Measurements from ENCODE around the gene VTI1B. TPM values are rescaled to one million over a fixed set of nuclear protein-coding genes. Genes with fewer than 3 reads are reported as not detected.
"Not testable (repeated sequence)": the region's sequence is repeated elsewhere in the genome, so short reads cannot be mapped to it uniquely, and the experiment has no call there.

The VTI1B gene
- total RNA-seq: 10 to 100 TPM; 41.2 to 48.1 TPM
- 32.0 to 72.3 reads per million in 2 donors for total RNA-seq

GRCh38 chr14:67674480-67675218 lies at the start of gene VTI1B:
Gene VTI1B (minus strand): TSS chr14:67674632. CDS start chr14:67674489, 143 bp downstream.
- H3K4me1 Mint-ChIP-seq: peaks cover 33% of the 10 kb centered on the region
- no peaks in the 10 kb centered on the region for H3K27me3 Mint-ChIP-seq
- peak; percentile 94 for ATAC-seq

GRCh38 chr14:67722293-67722692 lies 47.9 kb upstream of the VTI1B start:
- no peak for ATAC-seq
- no peak for DNase-seq
- H3K27ac Mint-ChIP-seq: no peak overlapping the region
- H3K9me3 ChIP-seq (ENCODE audit: control insufficient read depth, low read length, poor library complexity, severe bottlenecking): no peaks in the 10 kb centered on the region
- H3K36me3 Mint-ChIP-seq (ENCODE audit: low read depth): peaks cover 2% of the 10 kb centered on the region
- peaks cover 19% of the 10 kb centered on the region for H3K4me1 Mint-ChIP-seq
- peaks cover 58% of the 10 kb centered on the region for H3K27me3 Mint-ChIP-seq
- H3K4me3 Mint-ChIP-seq: peak overlapping the region; percentile 50

More at GRCh38 chr14:67674480-67675218, at the start of gene VTI1B:
- Mint-ChIP-seq H3K27ac (peak within 1 kb of the TSS; percentile 93), H3K36me3 (ENCODE audit: low read depth) (no peaks in the 10 kb centered on the region), H3K4me3 (peak within 1 kb of the TSS; percentile 95)
- peak; percentile 65 to 69 (median 68) for DNase-seq
- H3K9me3 ChIP-seq (ENCODE audit: control insufficient read depth, low read length, poor library complexity, severe bottlenecking): no peaks in the 10 kb centered on the region

DNA sequence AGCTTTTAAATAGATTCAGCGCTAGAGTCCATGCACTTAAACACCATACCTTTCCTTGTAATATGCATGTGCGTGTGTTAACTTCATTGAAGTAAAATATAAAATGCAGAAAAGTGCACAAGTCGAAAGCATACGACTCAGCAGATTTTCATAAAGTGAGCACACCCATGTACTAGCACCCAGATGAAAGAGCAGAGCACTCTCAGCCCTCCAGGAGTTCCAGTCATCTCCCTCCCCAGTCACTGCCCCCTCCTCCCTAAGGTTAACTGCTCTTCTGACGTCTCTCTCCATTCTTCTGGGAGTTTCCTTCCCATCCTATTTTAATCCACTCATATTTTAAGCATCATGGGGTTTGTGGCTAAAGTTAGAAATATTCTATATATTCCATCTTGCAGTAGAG lies 47.4 kb upstream of the VTI1B start:
- DNase-seq: no peak
- no peak for ATAC-seq
- Mint-ChIP-seq H3K27me3 (peaks cover 53% of the 10 kb centered on the region), H3K4me1 (peaks cover 19% of the 10 kb centered on the region), H3K36me3 (ENCODE audit: low read depth) (peaks cover under 1% of the 10 kb centered on the region), H3K4me3 (no peak overlapping the region), H3K27ac (no peak overlapping the region)
- H3K9me3 ChIP-seq (ENCODE audit: control insufficient read depth, low read length, poor library complexity, severe bottlenecking): no peaks in the 10 kb centered on the region

DNA sequence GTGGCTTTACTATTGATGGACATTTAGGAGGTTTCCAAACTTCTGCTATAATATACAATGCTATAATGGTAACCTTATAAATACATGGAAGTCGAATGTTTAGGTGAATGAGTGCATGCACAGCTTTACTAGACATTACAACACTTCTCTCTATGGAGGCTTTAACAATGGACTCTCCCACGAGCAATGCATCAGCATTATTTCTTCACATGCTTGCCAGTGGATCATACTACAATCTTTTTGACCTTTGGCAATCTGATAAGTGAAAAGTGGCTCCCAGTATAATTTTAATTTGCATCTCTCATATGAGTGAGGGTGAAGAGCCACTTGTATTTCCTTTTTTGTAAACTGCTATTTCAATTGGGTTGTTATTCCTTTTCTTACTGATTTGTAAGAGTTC lies 45.4 kb upstream of the VTI1B start:
- H3K4me1 Mint-ChIP-seq: peaks cover 19% of the 10 kb centered on the region
- DNase-seq: no peak
- peaks cover 42% of the 10 kb centered on the region for H3K27me3 Mint-ChIP-seq
- H3K4me3 Mint-ChIP-seq: no peak overlapping the region
- H3K27ac Mint-ChIP-seq: no peak overlapping the region
- ATAC-seq: no peak
- H3K9me3 ChIP-seq (ENCODE audit: control insufficient read depth, low read length, poor library complexity, severe bottlenecking): no peaks in the 10 kb centered on the region
- no peaks in the 10 kb centered on the region for H3K36me3 Mint-ChIP-seq (ENCODE audit: low read depth)

DNA sequence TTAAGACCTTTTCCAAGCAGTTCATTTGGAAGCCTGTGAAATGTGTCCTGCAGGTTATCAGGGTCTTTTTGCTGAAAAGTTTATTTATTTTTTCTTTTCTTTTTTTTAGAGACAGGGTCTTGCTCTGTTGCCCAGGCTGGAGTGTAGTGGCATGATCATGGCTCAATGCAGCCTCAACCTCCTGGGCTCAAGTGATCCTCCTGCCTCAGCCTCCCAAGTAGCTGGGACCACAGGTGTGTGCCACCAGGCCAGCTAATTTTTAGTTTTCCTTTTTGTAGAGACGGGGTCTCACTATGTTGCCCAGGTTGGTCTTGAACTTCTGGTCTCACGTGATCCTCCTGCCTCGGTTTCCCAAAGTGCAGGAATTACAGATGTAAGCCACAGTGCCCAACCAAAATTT lies 45.0 kb upstream of the VTI1B start:
- peaks cover 19% of the 10 kb centered on the region for H3K4me1 Mint-ChIP-seq
- not testable (repeated sequence) for ATAC-seq; H3K4me3 Mint-ChIP-seq; H3K36me3 Mint-ChIP-seq (ENCODE audit: low read depth); H3K9me3 ChIP-seq (ENCODE audit: control insufficient read depth, low read length, poor library complexity, severe bottlenecking); H3K27ac Mint-ChIP-seq; DNase-seq
- peaks cover 37% of the 10 kb centered on the region for H3K27me3 Mint-ChIP-seq

DNA sequence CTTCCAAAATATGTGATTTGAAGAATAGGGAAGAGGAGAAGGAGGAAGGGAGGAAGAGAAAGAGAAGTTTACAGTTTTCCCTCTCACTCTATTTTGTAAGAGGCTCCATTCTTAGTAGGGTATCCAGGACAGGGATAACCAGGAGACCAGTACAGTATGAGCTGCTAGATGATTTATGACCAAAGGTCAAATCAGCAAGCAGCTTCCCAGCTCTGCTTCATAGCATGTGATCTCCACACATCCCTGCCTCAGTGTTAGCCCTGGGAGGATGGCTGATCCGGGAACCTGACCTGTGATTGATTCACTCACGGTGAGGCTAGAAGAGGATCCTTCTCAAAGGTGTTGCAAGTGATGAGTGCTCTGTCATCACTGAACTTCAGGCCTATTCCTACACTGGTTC lies 43.8 kb upstream of the VTI1B start:
- Mint-ChIP-seq H3K27ac (no peak overlapping the region), H3K27me3 (peaks cover 26% of the 10 kb centered on the region)

DNA sequence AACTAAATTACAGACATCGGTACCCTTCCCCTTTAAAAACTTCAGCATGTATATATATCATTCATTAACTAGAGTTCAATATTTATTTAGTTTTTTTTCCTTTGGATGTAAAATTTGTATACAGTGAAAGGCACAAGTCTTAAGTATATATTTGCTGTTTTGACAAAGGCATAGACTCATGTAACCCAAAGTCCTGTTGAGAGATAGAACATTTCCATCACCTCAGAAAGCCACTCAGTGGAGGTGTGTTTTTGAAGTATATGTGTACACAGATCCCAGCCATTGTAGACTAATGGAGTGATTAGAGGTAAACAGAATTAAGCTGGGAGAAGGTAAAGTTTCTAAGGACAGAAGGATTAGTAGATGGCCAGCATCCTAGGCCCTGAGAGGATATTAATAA lies 42.6 kb upstream of the VTI1B start:
- Mint-ChIP-seq H3K27ac (no peak overlapping the region), H3K4me3 (no peak overlapping the region), H3K27me3 (peaks cover 14% of the 10 kb centered on the region), H3K4me1 (peaks cover 9% of the 10 kb centered on the region), H3K36me3 (ENCODE audit: low read depth) (no peaks in the 10 kb centered on the region)
- DNase-seq (no peak), ATAC-seq (no peak)
- no peaks in the 10 kb centered on the region for H3K9me3 ChIP-seq (ENCODE audit: control insufficient read depth, low read length, poor library complexity, severe bottlenecking)

More for the DNA sequence above, 43.8 kb upstream of the VTI1B start:
- no peak for ATAC-seq
- H3K4me3 Mint-ChIP-seq: no peak overlapping the region
- H3K4me1 Mint-ChIP-seq: peaks cover 19% of the 10 kb centered on the region
- no peaks in the 10 kb centered on the region for H3K9me3 ChIP-seq (ENCODE audit: control insufficient read depth, low read length, poor library complexity, severe bottlenecking)
- DNase-seq: no peak
- H3K36me3 Mint-ChIP-seq (ENCODE audit: low read depth): no peaks in the 10 kb centered on the region

GRCh38 chr14:67710209-67710608 lies 35.8 kb upstream of the VTI1B start:
- Mint-ChIP-seq H3K4me1 (no peaks in the 10 kb centered on the region), H3K27ac (no peak overlapping the region), H3K4me3 (no peak overlapping the region), H3K27me3 (no peaks in the 10 kb centered on the region), H3K36me3 (ENCODE audit: low read depth) (no peaks in the 10 kb centered on the region)
- no peak for DNase-seq
- peaks cover 8% of the 10 kb centered on the region for H3K9me3 ChIP-seq (ENCODE audit: control insufficient read depth, low read length, poor library complexity, severe bottlenecking)
- ATAC-seq: no peak

- not testable (repeated sequence) for H3K4me1 Mint-ChIP-seq; H3K4me3 Mint-ChIP-seq; H3K36me3 Mint-ChIP-seq (ENCODE audit: low read depth); DNase-seq; H3K27ac Mint-ChIP-seq; ATAC-seq; H3K27me3 Mint-ChIP-seq; H3K9me3 ChIP-seq (ENCODE audit: control insufficient read depth, low read length, poor library complexity, severe bottlenecking)
Measured at GRCh38 chr14:67709796-67710195, 35.4 kb upstream of the VTI1B start.

GRCh38 chr14:67709346-67709745 lies 34.9 kb upstream of the VTI1B start:
- not testable (repeated sequence) for DNase-seq; H3K4me1 Mint-ChIP-seq; H3K36me3 Mint-ChIP-seq (ENCODE audit: low read depth); H3K9me3 ChIP-seq (ENCODE audit: control insufficient read depth, low read length, poor library complexity, severe bottlenecking); H3K27me3 Mint-ChIP-seq; H3K4me3 Mint-ChIP-seq; ATAC-seq; H3K27ac Mint-ChIP-seq

DNA sequence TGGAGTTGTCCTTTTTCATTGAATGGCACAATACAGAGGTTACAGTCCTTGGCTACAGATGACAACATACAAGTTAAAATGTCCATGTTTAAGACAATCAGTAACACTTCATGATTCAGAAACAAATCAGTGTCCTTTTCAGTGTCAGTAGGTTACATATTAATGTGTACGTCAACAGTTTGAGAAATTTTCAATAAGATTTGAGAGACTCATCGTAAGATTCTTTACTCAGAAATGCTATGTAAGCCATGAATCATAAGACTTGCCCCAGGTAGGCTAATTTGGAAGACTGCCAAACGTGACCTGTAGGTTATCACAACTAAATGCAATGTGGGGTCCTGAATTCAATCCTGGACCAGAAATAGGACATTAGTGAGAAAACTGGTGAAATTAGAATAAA lies 30.8 kb upstream of the VTI1B start:
- DNase-seq: no peak
- no peak for ATAC-seq
- Mint-ChIP-seq H3K27me3 (peaks cover 7% of the 10 kb centered on the region), H3K4me1 (peaks cover 3% of the 10 kb centered on the region), H3K4me3 (no peak overlapping the region), H3K27ac (no peak overlapping the region), H3K36me3 (ENCODE audit: low read depth) (no peaks in the 10 kb centered on the region)
- H3K9me3 ChIP-seq (ENCODE audit: control insufficient read depth, low read length, poor library complexity, severe bottlenecking): peaks cover 8% of the 10 kb centered on the region

- H3K27me3 Mint-ChIP-seq: peaks cover 7% of the 10 kb centered on the region
- ATAC-seq (peak; percentile 83), DNase-seq (no peak)
- peaks cover 3% of the 10 kb centered on the region for H3K4me1 Mint-ChIP-seq
- H3K4me3 Mint-ChIP-seq: no peak overlapping the region
- H3K9me3 ChIP-seq (ENCODE audit: control insufficient read depth, low read length, poor library complexity, severe bottlenecking): peaks cover 2% of the 10 kb centered on the region
- peak overlapping the region; percentile 6 for H3K27ac Mint-ChIP-seq
- no peaks in the 10 kb centered on the region for H3K36me3 Mint-ChIP-seq (ENCODE audit: low read depth)
Measured at GRCh38 chr14:67704484-67705089, 30.2 kb upstream of the VTI1B start.

DNA sequence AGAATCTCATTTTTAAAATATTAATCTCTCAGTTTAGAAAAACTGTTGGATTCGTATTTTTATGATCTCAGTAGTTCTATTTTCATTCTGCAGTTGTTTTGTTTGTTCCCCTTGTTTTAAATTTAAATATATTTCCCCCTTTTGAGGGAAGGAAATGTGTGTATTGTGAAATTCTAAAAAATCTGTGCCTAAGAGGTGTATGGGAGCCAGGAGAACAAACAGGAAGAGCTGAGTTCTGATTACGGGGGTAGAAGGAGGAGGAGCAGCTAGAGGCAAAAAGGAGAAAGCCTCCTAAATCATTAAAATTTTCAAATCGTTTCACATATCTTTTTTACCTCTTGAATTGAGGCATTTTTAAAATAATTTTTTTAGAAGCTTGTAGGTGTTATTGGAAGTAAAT lies 29.6 kb upstream of the VTI1B start:
- Mint-ChIP-seq H3K4me3 (no peak overlapping the region), H3K36me3 (ENCODE audit: low read depth) (no peaks in the 10 kb centered on the region), H3K27ac (peak overlapping the region; percentile 6), H3K4me1 (peaks cover 3% of the 10 kb centered on the region), H3K27me3 (peaks cover 7% of the 10 kb centered on the region)
- DNase-seq (no peak), ATAC-seq (no peak)
- no peaks in the 10 kb centered on the region for H3K9me3 ChIP-seq (ENCODE audit: control insufficient read depth, low read length, poor library complexity, severe bottlenecking)

DNA sequence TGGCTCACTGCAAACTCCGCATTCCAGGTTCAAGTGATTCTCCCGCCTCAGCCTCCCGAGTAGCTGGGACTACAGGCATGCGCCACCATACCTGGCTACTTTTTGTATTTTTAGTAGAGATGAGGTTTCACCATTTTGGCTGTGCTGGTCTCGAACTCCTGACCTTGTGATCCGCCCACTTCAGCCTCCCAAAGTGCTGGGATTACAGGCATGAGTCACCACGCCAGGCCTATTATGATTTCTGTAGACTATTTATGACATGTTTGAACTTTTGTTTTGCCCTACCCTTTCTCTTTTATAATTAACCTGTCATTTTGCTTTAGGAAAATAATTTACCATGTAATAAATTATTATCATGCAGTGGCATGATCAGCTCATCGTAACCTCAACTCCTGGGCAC lies 27.1 kb upstream of the VTI1B start, which contains the start of gene RDH12:
RDH12 (plus strand) TSS at position 395 of the 400 bp plus-strand sequence. CDS start 20,757 bp downstream, outside the sequence.
- ATAC-seq; DNase-seq; H3K4me3 Mint-ChIP-seq; H3K9me3 ChIP-seq (ENCODE audit: control insufficient read depth, low read length, poor library complexity, severe bottlenecking); H3K4me1 Mint-ChIP-seq; H3K27ac Mint-ChIP-seq; H3K27me3 Mint-ChIP-seq; H3K36me3 Mint-ChIP-seq (ENCODE audit: low read depth): not testable (repeated sequence)

Measured in T-helper 17 cell (primary cell).